Umbilical cord (tissue), 2 donors: ENCODE results near the gene IRAG1. TPM values are rescaled to one million over a fixed set of nuclear protein-coding genes. Genes with fewer than 3 reads are reported as not detected.
"Not testable (repeated sequence)": the region's sequence is repeated elsewhere in the genome, so short reads cannot be mapped to it uniquely, and the experiment has no call there.

Source experiments
- DNase-seq: peaks from one replicate; pipeline ENCODE4 v3.0.0-alpha.2; 2015; ENCODE audit warnings: low spot score
- total RNA-seq: library from RNA; depleted of rRNA; stranded (reverse); fragments of >200 nt; gene quantifications from one replicate; pipeline ENCODE4 v1.2.3, GENCODE V29; 2014; ENCODE audit warnings: low replicate concordance; ENCODE audit not compliant: insufficient read depth

IRAG1 gene
- total RNA-seq, 1 donor from 2014 or later, result 62.6 TPM

DNA sequence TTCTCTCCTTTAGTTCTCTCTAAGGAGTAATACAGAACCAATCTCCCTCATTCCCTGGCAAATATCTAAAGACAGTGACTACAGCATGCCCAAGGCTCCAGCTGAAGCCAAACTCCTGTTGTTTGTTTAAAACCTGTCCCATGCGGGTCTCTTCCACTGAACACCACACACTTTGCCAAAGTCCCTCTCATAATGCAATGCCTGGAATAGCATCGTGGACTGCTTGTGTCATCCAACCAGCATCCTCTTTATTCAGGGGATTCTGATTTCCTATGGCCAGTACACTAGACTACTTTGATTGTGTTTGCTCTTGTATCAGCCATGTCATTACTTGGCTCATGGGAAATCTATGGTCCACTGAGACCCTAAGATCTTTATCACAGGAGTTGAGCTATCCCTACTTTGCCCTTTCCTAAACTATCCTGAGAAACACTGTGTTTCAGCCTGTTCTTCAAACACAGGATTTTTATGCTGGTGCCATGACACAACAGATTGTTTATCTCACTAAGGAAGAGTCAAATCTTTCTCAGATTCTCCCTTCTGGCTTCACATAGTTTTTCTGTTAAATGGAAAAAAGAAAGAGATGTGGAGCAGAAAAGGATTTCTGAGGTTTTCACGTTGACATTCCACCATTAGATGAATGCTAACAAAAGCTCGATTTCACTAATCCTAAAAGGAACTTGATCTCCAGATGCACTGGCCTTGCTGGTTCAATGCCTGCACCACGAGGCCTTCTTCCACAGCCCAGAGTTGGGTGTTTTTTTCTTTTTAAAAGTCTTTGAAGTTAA lies 15.9 kb upstream of the IRAG1 start:
- peak; percentile 89 for DNase-seq

DNA sequence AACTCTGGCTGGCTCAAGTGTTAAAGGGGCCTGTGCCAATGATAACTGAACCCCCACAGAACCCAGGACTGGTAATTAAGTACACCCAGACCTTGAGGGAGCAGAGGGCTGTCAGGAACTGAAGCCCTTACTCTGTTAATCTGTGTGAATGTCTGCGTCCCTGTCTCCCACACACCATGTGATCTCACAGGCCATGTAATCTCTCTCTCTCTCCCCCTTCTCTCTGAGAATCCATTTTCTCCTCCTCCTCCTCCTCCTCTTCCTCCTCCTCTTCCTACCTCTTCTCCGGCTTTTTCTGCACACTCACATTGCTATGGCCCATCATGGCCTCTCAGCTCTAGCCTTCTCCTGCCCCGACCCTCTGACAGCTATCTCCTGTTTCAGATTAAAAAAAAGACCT lies 14.6 kb upstream of the IRAG1 start:
- DNase-seq, result no peak

DNA sequence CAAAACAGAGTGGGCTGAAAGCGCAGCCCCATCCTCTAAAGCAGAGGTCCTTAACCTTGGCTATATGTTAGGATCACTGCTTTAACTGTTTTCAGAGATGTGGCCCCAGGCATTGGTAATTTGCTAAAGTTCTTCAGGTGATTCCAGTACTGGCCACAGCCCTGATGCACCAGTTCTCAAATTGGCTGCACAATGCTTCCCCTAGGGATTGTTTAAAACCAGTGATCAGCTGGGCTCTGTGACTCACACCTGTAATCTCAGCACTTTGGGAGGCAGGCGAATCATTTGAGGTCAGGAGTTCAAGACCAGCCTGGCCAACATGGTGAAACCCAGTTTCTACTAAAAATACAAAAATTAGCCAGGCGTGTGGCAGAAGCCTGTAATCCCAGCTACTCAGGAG lies 8.4 kb upstream of the IRAG1 start:
- DNase-seq, result no peak

DNA sequence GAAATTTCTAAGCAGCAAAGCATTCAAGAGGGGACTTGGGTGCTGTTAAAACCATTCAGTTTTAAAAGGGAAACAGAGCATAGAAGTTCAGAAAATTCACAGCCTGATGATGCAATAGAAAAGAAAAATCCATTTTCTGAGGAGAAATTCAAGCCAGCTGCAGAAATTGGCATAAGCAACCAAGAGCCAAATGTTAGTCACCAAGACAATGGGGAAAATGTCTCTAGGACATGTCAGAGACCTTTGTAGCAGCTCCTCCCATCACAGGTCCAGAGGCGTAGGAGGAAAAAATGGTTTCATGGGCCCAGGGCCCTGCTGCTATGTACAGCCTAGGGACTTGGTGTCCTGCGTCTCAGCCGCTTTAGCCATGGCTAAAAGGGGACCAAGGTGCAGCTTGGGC lies 5.5 kb upstream of the IRAG1 start:
- DNase-seq, result no peak

DNA sequence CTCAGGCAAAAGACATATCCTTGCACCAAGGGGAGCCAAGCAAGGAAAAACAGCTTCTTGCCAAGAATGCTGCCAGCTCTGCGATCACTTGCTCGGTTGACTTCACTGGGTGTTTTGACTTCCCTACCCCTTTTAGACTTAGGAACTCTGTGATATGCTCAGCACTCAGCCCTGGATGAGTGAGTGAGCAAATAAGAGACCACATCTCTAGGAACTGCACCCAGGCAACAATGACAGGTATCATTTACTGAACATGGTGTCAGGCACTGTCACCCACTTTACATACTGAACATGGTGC lies 3.7 kb upstream of the IRAG1 start:
- no peak for DNase-seq

DNA sequence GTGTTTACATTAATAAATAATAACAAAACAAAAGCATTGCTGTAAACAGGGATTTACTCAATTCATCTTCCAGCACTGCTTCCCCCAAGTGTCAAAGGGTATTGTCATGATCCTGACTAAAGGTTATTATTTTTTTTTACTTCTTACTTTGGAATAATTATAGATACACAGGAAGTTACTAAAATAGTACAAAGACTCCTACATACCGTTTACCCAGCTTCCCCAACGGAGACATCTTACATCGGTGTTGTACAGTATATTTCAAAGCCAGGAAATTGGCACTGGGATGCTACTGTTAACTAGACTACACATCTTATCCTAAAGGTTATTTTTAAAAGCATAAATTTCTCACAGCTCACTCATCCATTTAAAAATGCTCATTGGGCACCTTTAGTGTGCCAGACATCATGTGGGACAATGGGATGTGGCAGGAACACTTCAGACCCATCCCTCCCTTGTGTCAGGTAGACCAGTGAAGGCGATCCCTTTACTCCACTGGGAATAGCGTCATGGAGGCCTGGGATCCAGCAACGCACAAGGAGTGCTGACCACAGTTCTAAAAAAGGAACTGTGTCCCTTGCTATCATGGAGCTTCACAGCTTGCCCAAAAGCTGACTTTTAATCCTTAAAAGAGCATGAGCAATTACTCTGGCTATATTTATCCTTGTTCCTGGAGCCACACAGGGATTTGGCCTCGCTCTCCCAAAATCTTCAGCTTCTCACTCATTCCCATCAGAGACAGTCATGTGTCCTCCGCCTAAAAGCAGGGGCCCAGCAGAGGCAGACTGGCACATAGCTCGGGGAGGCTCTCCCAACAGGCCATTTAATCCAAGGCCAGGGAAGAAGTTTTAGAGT lies 3.1 kb upstream of the IRAG1 start:
- DNase-seq, result no peak

DNA sequence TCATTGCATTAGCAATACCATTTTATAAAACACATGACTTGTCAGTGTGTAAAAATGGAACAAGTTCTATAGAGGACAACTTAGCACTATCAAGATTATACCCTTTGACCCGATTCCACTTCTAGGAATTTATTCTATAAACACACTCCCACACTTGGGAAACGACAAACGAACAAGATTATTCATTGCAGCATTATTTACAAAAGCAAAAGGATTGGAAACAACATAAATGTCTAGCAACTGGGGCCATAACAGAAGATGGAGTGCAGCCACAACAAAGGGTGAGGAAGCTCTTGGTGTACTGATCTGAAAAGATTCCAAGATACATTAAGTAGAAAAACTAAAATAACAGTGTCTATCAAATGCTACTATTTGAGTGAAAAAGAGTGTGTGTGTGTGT lies 2.3 kb upstream of the IRAG1 start:
- DNase-seq, result no peak

DNA sequence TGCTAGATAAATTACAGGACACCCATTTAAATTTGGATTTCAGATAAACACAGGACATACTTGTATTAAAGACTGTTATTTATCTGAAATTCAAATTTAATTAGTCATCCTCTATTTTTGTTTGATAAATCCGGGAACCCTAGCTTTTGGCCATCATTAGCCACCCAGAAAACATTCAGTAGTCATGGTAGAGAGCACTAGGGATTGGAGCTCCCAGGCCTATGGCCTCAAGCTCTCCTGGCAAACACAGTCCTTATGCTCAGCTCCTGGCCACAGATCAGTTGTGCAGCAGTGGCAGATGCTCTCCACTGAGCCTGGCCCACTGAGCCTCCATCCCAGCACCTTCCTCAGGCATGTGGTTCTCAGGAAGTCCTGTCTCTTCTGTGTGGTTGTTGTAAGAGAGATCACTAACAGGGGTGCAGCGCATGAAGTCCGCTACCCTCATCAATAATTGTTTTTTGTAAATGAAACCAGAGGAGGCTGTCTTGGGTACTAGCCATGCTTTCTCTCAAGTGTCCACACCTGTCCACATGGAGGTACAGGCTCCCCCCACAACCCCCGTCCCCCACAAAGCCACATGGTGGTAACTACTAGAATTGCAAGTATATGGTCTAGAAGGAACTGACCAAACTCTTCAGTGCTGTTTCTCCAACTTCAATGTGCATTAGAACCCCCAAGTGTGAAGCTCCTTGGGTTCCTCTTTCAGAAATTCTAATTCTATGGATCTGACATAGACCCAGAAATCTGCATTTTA lies 1.1 kb upstream of the IRAG1 start:
- DNase-seq, result no peak

DNA sequence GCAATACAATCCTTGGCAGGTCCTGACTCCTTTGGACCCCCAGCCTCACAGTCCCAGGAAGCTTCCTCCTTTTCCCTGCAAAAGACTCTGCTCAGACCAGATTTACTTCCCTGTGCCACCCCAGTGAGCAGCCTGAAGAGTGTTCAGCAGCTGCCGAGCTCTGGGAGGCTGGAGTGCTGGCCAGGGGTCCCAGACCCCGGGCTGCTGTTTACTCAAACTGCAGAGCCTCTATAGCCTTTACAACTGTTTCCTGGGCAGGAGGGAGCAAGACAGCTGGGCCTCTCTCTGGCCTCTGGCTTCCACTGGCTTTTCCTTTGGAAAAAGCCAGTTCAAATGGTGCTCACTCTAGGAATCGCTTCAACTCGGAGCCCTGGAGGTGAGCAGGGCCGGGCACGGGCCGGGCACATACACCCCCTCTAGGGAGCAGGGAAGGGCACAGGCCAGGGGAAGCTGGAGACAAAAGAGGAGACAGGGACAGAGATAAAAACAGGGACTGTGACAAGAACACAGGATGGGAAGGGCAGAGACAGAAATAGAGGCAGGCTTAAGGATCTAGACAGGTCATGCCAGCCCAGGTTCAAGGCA lies 932 bp downstream of the IRAG1 start:
- DNase-seq, result no peak

DNA sequence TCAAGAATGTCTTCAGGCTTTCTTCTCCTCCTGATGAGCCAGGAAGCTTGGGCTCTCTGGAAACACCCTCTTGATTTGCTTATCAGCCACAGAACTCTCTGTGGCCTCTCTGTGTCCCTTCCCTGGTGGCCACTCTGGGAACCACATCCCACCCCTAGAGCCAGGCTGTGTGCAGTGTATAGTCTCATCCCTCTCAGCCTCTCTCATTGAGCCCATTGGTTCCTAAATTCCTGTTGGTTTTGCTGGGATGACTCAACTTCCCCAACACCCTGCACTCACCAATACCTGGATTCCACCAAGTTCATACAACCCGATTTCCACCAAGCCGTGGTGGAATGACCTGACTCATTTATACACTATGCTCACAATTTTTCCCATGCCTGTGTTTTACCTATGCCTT lies 5.2 kb downstream of the IRAG1 start:
- DNase-seq, result no peak

DNA sequence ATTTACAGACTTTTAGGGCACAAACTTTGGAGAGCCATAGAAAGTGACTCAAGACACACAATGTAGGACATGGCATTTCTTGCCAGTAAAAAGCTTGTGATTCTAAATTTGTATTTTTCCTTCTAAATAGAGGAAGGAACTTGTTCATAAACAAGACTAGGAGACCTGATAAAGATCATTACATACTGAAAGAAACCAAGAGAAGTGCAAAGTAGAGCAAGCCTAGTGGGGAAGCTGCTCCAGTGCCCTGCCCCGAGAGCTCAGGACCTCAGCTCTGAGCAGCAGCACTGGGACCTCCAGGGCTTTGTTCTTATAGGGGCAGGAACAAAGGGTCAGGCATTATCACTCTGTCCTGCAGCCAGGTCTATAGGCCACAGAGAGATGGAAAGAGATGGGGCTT lies 7.2 kb downstream of the IRAG1 start:
- DNase-seq, result no peak

DNA sequence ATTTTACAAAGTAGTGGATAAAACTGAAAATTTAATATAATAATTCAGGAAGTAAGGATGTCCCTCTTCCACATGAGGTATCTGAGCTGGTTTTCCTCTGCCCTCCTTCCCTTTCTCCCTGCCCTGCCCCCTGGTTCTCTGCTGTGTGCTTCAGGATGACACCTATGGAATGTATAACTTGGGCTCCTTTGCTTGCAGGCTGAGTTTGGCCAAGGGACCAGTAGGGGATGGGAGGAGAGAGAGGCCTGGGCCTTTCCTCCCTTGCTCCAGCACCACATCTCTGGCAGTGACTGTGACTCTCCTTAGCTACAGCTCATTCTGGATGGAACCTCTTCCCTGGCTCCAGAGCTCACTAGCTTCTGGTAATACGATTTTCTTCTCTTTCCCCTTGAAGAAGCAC lies 10.1 kb downstream of the IRAG1 start:
- DNase-seq, result no peak

DNA sequence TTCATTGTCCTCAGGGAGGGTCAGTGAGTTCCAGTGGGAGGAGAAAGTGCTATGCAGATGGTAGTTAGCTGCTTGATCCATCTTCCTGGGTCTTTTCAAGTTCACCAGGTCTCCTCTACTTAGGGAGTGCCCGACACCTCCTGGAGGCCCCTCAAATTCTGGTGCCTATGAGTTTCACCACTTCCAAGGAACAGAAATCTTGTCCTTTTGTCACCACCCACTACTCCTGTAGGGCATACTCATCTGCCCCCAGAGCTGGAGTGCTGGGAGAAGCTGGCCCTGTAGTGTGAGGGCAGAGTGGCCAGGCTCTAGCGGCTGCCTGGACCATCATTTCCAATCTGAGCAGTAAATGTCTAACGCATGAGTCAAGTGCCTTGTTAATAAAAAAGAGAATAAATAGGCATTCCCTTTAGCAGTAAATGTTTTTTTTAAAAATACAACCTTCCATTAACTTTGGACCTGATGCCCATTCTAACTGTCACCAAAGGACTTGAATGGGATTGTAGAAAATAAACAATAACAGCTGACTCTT lies 12.5 kb downstream of the IRAG1 start:
- DNase-seq, result no peak

DNA sequence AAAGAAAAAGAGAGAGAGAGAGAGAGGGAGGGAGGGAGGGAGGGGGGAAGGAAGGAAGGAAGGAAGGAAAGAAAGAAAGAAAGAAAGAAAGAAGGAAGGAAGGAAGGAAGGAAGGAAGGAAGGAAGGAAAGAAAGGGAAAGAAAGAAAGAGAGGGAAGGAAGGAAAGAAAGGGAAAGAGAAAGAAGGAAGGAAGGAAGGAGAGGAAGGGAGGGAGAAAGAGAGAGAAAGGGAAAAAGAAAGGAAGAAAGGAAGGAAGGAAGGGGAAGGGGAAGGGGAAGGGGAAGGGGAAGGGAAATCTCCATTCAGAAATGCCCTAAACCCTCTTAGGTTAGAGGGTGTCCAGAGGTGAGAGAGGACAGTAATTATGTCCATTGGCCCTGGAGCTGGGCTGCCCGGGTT lies 13.3 kb downstream of the IRAG1 start:
- not testable (repeated sequence) for DNase-seq

DNA sequence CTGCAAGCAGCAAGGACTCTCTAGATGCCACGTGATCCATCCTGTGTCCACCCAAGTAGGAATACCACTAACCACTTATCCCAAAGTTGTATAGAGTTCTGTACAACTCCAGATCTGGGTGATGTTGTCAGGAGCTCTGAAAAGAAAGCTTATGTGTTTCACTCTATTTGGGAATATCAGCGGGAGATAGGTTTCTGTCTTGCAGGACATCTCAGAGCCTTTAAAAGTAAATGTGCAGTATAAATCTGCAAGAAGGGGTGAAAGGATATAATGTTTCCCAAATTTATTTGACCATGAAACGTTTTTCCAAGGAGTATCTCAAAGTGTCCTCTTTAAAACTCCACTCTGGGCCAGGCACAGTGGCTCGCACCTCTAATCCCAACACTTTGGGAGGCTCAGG lies 13.9 kb downstream of the IRAG1 start:
- DNase-seq, result no peak

DNA sequence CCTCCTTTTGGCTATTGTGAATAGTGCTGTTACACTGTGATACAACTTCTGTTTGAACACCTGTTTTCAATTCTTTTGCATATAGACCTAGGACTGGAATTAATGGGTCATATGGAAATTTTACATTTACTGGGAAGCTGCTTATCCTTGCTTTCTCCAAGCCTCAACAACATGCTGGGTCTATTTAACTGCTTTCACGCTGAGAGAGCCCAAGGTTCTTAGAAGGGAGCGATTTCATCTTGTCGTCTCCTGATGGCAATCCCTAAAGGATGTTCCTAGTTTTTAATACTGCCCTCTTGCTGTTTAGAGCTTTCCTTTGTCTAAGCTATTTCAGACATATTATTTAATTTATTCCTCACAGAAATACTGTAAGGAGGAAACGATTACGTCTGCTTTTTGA lies 15.5 kb downstream of the IRAG1 start:
- no peak for DNase-seq

DNA sequence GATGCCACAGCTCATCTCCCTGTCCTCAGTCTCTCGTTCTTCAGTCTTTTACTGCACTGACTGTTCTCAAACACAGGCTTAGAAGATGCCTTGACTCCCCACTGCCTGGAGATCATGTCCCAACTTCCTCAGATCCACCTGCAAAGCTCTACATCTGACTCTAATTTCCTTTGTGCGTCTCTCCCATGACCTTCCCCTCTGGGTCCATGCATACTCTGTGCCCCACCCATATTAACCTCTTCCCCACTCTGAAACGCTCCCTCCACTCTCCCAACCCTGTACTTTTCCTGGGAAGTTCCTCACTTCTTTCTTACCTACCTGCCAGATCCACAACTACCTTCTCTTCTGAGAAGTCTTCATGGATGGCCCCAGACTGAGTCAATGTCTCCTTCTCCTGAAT lies 16.6 kb downstream of the IRAG1 start:
- no peak for DNase-seq

DNA sequence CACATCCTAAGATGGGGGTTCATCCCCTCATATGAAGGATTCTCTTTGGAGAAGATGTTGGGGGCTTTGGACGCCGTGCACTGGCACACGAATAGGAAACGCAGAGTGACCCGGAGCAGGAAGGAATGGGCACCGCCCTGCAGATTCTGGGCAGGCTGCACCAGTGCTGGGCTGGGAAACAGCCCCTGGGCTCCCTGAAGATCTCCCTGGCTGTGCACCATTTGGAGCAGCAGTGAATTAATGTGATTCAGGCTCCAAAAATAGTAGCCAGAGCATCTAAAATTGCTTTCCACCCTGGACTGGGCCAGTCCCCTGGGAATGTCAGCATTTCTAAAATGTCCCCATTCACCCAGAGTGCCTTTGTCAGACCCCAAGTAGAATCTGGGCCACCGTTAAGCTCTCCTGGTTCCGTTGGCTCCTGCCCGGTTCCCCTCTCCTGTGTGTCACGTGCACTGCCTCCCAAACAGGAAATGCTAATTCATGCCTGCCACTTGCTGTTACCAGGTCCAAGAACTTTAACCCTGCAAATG lies 18.6 kb downstream of the IRAG1 start:
- no peak for DNase-seq

DNA sequence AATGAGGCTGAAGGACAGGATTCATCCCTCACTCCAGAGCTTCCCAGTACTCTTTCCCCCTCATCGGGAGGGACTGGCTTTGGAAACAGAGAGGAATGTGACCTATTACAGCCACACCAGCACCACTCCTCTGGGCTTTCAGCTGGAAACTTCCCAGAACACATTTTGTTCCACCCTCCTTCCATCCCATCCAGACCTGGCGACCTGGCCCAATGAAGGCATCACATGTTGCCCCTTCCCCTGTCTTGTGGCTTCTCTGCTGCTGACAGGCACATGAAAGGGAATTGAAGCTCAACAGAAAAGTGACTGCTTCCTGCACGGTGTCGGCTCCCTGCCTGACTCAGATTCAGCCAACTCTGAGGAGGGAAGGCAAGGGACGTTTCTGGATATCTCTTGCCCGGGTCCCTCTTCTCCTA lies 19.1 kb downstream of the IRAG1 start:
- no peak for DNase-seq

DNA sequence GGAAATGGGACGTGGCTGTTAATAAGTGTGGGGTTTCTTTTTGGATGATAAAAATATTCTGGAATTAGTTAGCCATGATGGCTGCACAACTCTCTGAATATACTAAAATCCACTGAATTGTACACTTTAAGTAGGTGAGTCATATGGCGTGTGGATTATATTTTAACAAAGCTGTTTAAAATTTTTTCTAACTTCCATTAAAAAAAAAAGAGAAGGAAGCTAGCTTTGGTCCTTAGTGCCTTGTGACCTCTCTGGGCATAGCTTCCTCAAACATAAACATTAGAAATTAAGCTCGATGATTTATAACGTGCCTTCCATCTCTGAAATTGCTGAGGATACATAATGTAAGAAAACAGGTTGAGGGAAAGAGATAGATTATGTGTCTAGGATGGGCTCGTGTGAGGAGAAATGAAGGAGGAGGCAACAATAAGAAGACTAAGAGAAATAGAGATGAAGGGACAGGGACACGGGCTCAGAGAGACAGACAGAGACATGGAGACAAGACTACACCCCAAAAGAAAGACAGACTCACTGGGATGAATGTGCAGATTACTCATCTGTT lies 20.0 kb downstream of the IRAG1 start:
- DNase-seq, result no peak

DNA sequence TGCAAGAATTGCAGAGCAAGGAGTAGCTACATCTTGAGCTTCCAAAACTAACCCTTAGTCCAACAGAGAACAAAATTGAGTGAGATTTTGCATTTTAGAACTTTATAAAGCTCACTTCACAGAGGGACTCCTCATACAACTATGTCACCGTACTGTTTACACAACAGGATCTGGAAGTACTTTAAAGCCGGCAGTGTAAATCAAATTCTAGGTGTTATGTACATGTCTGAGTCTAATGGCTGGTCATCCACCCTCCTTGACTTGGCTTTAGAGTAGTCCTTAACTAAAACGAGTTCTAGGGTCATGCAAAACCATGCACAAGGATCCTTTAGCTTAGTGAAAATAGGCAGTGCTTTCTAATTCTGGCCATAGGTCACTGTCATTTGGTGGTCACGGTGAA lies 23.5 kb downstream of the IRAG1 start:
- no peak for DNase-seq
